G401 (cell line): Measurements from ENCODE around the gene DHX29. TPM values are rescaled to one million over a fixed set of nuclear protein-coding genes. Genes with fewer than 3 reads are reported as not detected.

Experiments used
- DNase-seq: peaks from one replicate; pipeline ENCODE4 v3.0.0-alpha.2; 2015; ENCODE audit warnings: low spot score
- in situ Hi-C: cut with HindIII; loops from 2 replicates; pipeline ENCODE4 v1.10.0; 2016; ENCODE audit warnings: low sequenced_read_pairs, mixed read lengths
- total RNA-seq: library from RNA; depleted of rRNA; stranded (reverse); fragments of >200 nt; shearing (Covaris generic); gene quantifications from 2 replicates; pipeline ENCODE4 v1.2.3, GENCODE V29; 2014; rRNA removed

DHX29 gene, protein sequence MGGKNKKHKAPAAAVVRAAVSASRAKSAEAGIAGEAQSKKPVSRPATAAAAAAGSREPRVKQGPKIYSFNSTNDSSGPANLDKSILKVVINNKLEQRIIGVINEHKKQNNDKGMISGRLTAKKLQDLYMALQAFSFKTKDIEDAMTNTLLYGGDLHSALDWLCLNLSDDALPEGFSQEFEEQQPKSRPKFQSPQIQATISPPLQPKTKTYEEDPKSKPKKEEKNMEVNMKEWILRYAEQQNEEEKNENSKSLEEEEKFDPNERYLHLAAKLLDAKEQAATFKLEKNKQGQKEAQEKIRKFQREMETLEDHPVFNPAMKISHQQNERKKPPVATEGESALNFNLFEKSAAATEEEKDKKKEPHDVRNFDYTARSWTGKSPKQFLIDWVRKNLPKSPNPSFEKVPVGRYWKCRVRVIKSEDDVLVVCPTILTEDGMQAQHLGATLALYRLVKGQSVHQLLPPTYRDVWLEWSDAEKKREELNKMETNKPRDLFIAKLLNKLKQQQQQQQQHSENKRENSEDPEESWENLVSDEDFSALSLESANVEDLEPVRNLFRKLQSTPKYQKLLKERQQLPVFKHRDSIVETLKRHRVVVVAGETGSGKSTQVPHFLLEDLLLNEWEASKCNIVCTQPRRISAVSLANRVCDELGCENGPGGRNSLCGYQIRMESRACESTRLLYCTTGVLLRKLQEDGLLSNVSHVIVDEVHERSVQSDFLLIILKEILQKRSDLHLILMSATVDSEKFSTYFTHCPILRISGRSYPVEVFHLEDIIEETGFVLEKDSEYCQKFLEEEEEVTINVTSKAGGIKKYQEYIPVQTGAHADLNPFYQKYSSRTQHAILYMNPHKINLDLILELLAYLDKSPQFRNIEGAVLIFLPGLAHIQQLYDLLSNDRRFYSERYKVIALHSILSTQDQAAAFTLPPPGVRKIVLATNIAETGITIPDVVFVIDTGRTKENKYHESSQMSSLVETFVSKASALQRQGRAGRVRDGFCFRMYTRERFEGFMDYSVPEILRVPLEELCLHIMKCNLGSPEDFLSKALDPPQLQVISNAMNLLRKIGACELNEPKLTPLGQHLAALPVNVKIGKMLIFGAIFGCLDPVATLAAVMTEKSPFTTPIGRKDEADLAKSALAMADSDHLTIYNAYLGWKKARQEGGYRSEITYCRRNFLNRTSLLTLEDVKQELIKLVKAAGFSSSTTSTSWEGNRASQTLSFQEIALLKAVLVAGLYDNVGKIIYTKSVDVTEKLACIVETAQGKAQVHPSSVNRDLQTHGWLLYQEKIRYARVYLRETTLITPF (N-terminal part only)
- total RNA-seq, result 14.0 and 31.5 TPM in 2 replicates

DNA sequence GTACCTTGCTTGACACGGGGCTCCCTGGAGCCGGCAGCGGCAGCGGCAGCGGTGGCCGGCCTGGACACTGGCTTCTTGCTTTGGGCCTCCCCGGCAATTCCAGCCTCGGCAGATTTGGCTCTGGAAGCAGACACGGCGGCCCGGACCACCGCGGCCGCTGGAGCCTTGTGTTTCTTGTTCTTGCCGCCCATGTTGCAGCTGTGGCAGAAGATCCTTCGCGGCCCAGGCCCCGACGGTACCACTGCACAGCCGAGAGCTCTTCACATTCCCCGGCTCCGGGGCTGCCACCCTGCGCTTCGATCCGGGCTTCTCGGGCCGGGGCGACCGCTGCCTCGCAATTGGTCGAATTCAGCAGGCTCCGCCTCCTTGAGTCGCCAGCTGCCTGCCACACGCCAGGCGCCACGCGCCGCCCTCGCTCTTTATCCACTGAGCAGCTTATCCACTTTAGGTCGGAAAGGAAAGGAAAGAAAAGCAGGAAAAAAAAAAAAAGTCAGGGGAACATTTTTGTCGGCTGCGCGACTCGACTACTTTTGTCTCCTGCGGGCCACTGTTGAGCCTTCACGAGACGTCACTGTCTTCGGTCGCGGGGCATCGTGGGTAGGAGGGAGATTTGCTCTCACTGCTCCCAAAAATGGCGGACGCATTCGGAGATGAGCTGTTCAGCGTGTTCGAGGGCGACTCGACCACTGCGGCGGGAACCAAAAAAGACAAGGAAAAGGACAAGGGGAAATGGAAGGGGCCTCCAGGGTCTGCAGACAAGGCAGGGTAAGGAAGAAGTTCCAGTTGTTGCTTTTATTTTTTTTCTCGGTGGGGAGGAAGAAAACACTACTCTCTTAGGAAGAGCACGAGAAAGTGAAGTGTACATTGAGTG, at the start of gene DHX29, which contains the start of gene MTREX:
TSS of gene DHX29 (minus strand) at position 312 of the 871 bp plus-strand sequence. CDS start at position 191, 121 bp downstream.
TSS of gene MTREX (plus strand) at position 607 of the 871 bp plus-strand sequence. CDS start at position 632, 25 bp downstream.
- peak; percentile 92 for DNase-seq
- in situ Hi-C loops, result no loop called here

DNA sequence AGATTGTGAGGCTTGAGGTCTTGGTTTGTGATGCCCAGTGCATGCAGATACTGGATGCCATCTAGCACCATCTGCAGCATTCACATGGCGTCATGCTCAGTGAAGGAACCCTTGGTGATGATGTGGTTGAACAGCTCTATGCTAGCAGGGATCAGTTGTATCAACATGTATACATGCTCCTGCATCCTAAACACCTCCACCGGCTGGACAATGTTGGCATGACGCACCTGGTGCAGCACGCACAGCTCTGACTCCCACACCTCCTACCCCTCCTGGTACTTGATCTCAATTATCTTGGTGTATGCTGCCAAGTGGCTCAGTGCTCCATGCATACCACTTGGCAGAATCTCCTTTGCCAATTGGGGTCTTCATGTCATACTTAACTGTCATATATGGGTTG, 49.4 kb upstream of the DHX29 start:
- in situ Hi-C loops, result no loop called here
- no peak for DNase-seq

DNA sequence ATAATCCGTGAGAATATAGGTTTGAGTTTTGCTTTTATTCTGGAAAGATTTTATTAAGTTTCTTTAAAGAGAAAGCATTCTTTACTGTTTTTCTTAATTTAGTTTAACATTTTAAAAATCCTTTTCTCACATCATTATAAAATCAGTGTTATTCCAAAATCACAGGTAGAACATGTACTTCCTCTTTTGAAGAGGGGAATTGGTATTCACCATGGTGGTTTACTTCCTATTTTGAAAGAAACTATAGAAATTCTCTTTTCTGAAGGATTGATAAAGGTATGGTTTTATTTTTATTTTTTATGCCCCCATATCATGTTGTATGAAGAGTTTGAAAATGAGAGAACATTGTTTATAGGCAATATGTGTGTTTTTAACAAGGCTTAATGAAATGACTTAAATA, 43.3 kb upstream of the DHX29 start:
- DNase-seq, result no peak
- in situ Hi-C loops, result no loop called here

DNA sequence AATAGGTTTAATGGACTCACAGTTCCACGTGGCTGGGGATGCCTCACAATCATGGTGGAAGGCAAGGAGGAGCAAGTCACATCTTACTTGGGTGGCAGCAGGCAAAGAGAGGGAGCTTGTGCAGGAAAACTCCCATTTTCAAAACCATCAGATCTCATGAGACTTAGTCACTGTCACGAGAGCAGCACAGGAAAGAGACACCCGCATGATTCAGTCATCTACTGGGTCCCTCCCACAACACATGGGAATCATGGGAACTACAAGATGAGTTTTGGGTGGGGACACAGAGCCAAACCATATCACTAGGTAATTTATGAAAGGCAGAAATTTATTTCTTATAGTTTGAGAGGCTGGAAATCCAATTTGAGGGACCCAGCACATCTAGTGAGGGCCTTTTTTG, 40.3 kb upstream of the DHX29 start:
- DNase-seq, result no peak
- in situ Hi-C loops, result no loop called here

DNA sequence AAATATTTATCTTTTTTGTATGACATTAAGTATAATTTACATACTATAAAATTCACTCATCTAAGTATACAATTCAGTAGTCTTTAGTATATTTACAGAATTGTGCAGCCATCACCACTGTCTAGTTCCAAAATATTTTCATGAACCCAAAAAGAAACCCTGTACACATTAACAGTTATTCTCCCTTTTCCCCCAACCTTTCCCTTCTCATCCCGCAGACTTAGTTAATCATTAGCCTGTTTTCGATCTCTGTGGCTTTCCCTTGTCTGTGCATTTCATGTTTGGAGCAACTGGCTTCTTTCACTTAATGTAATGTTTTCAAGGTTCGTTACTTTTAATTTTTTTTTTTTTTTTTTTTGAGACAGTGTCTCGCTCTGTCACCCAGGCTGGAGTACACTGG, 37.8 kb upstream of the DHX29 start:
- in situ Hi-C loops, result no loop called here
- DNase-seq, result no peak

DNA sequence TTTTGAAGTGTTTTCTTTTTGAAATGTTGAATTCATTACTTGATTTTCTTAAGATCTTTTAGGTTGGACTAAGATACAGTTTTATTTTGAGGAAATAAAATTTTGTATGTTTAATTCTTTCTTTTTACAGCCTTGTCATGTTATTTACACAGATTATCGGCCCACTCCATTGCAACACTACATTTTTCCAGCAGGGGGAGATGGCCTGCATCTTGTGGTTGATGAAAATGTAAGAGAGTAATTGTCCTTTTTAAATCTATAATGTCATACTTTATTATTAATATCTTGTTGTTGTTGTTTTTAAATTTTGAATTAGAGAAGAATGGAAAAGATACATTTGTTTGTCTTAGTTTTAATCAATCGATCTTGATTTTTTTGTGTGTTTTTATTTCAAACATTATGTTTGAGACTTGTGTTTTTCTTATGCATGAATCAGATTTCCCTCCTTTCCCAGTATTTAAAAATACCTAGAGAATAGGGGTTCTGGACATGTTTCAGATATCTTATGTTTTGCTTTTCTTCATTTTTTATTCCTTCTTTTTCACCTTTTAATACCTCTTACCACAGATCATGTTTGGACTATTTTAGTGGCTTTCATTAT, 37.0 kb upstream of the DHX29 start:
- in situ Hi-C loops, result no loop called here
- peak; percentile 76 for DNase-seq

DNA sequence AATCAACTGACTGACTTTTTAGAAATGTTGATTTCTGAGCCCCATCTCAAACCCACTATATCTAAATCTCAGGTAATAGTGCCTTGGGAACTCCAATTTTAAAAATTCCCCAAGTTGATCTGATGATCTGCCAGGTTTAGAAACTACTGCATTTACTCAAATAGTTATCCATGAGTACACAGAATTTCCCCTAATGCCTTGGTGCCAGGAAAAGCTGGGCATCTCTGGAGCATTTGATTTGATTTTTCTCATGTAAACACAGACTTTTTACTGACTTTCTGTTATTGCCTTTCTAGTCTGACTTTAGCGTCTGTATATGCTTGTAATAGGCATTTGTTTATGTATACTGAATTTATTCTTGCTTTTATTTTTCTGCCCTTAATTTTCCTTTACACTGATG, 36.1 kb upstream of the DHX29 start:
- DNase-seq, result no peak
- in situ Hi-C loops, result no loop called here

DNA sequence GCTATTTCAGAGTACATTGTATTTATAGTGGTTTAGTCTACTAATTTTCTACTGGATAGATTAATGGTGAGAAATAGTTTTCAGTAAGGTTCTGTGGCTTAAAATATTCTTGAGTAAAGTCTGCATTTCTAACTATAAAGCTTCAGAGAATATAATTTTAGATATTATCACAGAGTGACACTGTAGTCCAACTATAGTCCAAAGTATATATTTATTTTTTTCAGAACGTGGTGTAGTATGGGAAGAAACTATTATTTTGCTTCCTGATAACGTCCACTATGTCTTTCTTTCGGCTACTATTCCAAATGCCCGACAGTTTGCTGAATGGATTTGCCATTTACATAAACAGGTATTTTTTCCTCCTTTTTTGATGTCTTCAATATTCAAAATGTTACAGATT, 35.6 kb upstream of the DHX29 start:
- in situ Hi-C loops, result no loop called here
- no peak for DNase-seq

DNA sequence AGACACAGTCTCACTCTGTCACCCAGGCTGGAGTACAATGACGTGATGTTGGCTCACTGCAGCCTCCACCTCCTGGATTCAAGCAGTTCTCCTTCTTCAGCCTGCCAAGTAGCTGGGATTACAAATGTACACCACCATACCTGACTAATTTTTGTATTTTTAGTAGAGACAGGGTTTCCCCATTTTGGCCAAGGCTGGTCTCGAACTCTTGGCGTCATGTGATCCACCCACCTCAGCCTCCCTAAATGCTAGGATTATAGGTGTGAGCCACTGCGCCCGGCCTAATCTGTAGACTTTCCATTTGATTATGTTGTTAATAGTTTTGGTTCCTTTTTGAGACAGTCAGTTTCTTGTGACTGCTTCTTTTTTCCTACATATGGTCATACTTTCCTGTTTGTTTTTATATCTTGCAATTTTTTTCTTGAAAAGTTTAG, 31.3 kb upstream of the DHX29 start:
- in situ Hi-C loops, result no loop called here
- peak; percentile 34 for DNase-seq

DNA sequence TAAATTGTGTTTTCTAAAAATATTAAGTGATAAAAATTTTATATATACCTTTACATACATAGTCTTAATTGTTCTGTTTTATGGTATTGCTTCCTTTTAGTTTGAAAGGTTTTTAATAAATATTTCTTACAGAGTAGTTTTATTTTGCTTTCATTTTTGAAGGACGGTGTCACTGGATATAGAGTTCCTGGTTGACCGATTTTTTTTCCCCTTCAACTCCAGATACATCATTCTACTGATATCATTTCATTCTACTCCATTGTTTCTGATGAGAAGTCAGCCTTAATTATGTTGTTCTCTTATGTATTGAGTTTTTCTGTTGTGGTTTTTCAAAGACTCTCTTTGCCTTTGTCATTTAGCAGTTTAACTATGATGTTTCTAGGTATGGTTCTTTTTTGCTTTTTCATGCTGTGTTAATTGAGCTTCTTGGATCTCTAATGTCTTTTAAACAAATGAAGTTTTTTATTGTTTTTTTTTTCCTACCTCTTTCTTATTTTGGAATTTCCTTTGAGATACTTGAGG, 30.7 kb upstream of the DHX29 start:
- DNase-seq, result no peak
- in situ Hi-C loops, result no loop called here

DNA sequence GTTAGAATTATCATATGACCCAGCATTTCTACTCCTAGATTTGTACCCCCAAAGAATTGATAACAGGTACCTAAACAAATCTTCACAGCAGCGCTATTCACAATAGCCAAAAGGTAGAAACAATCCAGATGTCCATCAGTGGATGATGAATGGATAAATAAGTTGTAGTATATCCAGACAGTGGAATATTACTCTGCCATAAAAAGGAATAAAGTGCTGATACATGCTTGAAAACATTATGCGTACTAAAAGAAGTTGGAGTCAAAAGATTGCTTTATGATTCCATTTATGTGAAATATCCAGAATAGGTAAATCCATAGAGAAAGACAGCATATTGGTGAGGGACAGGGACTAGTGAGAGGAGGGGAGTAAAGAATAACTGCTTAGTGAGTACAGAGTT, 26.3 kb upstream of the DHX29 start:
- no peak for DNase-seq
- in situ Hi-C loops, result no loop called here

DNA sequence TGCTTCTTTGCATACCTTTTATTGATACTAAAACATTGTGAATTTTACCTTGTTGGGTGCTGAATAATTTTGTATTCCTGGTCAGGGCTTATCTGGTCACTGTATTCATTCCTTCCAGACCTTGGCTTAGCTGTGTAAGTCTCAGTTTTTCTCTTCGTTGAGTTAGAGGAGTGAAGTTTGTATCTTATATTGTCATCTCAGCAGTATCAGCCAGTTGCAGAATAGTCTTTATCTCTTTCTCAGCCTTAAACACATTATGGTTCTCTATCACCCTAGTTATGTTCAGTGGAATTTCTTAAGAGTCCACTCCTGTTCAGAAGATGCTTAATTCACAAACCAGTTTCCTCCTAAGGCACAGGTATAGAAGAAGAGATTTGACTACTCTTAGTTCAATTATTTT, 25.5 kb upstream of the DHX29 start:
- DNase-seq, result no peak
- in situ Hi-C loops, result no loop called here

DNA sequence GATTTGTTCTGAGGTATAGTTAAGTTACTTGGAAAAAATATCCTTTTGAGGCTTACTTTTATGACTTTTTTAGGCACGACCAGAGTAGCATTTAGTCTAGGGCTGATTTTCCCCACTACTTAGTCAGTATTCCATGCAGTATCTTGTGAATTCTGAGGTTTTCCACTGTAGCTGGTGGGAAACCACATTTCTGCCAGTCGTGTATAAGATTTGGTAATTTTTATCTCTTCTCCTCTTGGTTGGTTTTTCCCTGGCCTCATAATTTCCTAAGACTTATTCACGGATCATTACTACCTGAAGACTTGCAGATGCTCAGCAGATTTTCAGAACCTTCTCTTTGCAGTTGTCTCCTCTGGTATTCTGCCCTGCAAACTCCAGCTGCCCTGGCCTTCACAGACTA, 23.8 kb upstream of the DHX29 start:
- in situ Hi-C loops, result no loop called here
- no peak for DNase-seq

DNA sequence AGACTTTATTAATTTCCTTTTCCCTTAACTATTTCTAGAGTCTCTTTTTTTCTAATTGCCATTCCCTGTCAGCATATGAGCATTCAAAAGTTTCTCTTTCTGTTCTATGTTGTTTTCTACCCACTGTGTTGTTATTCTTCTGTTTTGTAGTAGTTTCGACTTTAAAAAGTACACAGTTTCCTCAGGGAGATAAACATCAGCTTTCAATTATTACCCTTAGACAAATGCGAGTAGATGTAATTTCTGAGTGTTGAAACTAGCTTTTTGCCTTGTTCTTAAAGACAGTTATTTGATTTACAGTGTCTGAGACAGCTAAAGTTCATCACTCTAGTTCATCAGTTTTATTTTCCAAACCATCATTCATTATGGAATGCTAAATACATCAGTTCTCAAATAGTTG, 19.8 kb upstream of the DHX29 start:
- DNase-seq, result no peak
- in situ Hi-C loops, result no loop called here

DNA sequence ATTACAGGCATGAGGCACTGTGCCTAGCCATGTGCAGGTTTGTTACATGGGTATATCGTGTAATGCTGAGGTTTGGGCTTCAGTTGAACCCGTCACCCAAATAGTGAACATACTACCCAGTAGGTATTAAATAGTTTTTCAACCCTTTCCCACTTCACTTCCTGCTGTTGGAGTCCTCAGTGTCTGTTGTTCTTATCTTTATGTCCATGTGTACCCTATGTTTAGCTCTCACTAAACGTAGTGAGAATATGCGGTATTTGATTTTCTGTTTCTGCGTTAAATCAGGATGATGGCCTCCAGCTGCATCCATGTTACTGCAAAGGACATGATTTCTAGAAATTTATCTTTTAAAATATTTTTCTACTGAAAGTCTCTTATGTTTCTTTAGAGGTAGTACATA, 18.1 kb upstream of the DHX29 start:
- no peak for DNase-seq
- in situ Hi-C loops, result no loop called here

DNA sequence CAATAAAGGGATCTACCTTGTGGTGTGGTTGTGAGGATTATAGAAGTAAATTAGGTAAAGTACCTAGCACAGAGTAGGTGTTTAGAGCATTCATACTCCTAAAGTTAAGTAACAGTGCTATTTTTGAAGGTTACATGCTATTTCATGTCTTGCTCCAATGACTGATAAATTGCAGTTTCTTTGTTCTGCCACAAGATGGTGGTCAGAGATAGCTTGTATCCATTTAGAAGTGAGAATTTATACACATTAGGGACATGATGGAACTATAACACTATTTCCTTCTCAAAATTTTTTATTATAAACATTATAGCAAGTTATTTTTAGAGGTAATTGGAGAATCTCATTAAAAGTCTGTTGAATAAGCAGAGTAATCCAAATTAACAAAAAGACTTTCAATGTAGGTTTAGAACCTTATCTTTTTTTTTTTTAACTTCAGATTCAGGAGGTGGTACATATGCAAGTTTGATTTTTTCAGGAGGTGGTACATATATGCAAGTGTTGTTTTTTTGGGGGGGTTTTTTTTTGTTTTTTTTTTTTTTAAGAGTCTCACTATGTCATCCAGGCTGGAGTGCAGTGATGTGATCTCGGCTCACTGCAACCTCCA, 17.4 kb upstream of the DHX29 start:
- peak; percentile 65 for DNase-seq
- in situ Hi-C loops, result no loop called here

DNA sequence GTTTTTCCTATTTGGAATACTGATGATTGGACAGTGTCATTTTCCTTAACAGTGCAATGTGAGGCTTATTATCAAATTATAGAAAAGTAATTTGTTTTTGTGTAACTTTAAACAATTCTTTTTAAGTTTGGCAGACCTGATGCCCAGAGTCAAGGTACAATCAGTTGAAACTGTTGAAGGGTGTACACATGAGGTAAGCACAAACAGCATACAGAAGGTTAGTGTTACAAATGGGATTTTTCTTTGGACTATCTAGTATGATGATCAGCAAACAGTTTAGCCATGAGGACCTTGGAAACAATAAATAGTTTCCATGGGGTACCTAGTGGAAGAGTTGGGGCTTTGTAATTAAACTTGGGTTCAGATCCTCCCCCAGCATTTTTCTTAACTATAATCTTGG, 16.5 kb upstream of the DHX29 start:
- no peak for DNase-seq
- in situ Hi-C loops, result no loop called here

DNA sequence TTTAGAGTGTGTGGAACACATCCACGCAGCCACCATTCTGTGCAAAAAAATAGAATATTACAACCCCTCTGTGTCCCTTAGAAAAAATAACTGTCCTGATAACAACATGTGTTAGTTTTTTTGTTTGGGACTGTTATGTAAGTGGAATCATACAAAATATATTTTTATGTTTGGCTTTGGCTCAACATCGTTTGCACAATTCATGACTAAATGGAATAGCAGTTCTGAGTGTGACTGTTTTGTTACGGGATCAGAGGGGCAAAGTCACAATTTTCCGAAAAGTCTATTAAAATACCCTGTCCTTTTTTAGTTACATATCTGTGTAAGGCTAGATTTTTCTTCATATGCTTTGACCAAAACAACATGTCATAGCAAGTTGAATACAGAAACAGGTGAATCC, 13.1 kb upstream of the DHX29 start:
- in situ Hi-C loops, result no loop called here

More for the DNA sequence above, 13.1 kb upstream of the DHX29 start:
- no peak for DNase-seq
